HEK293 (cell line): Measurements from ENCODE around the gene MOSMO.

Source experiments
- CTCF ChIA-PET: fragments of 350-600 bp; formaldehyde crosslinking; extraction: SDS; loops from one replicate; lab custom pipeline; 2021; ENCODE audit warnings: antibody characterized with exemption; lab: Yijun Ruan, JAX
- POLR2A ChIA-PET: fragments of 300-600 bp; formaldehyde crosslinking; extraction: SDS; loops from one replicate; lab custom pipeline; 2020; ENCODE audit warnings: antibody characterized with exemption, inconsistent platforms; lab: Yijun Ruan, JAX
- H3K27ac ChIP-seq: fragments of 200-500 bp; sonication (Bioruptor generic); 2 replicates; pipeline ENCODE4 v1.5.1; 2014; ENCODE audit warnings: low read depth, low read length, control low read depth, inconsistent platforms; ENCODE audit errors: extremely low read depth
- H3K36me3 ChIP-seq, 2 experiments: fragments of 200-500 bp in 1 of 2; sonication (Bioruptor generic) in 1 of 2; 1 replicate in 1 of 2; 2 replicates in 1 of 2; pipeline ENCODE4 v1.5.1; 2014 to 2017; ENCODE audit warnings: inconsistent platforms in 2 of 2, low read length in 2 of 2; ENCODE audit not compliant: control insufficient read depth in 2 of 2, insufficient read depth in 1 of 2
- H3K4me1 ChIP-seq: fragments of 200-500 bp; sonication (Bioruptor generic); 2 replicates; pipeline ENCODE4 v1.5.1; 2014; ENCODE audit warnings: mild to moderate bottlenecking, low read length, inconsistent platforms; ENCODE audit not compliant: control insufficient read depth, insufficient read depth
- H3K4me3 ChIP-seq: 2 replicates; pipeline ENCODE4 v1.5.1; 2011; ENCODE audit warnings: low read depth, mild to moderate bottlenecking, control low read depth, low read length, moderate library complexity
- H3K9me3 ChIP-seq: fragments of 200-500 bp; sonication (Bioruptor generic); 2 replicates; pipeline ENCODE4 v1.5.1; 2014; ENCODE audit warnings: low read depth, low read length, inconsistent platforms; ENCODE audit not compliant: control insufficient read depth, insufficient read depth
- GLIS2 ChIP-seq: fragments of 450-650 bp; formaldehyde crosslinking; IDR thresholded peaks from 2 replicates; pipeline ENCODE4 v1.5.1; 2016; ENCODE audit warnings: missing biosample characterization, missing genetic modification characterization
- IKZF3 ChIP-seq: fragments of 450-650 bp; IDR thresholded peaks from 2 replicates; pipeline ENCODE4 v1.5.0; 2018; ENCODE audit warnings: missing biosample characterization, mild to moderate bottlenecking, missing genetic modification characterization, moderate library complexity
- ZBTB17 ChIP-seq: fragments of 450-650 bp; formaldehyde crosslinking; IDR thresholded peaks from 2 replicates; pipeline ENCODE4 v1.5.1; 2016; ENCODE audit warnings: missing biosample characterization, missing genetic modification characterization
- ZBTB21 ChIP-seq: fragments of 450-650 bp; formaldehyde crosslinking; IDR thresholded peaks from 2 replicates; pipeline ENCODE4 v1.5.1; 2017; ENCODE audit warnings: missing biosample characterization, missing genetic modification characterization
- ZNF132 ChIP-seq: fragments of 450-650 bp; formaldehyde crosslinking; IDR thresholded peaks from 2 replicates; pipeline ENCODE4 v1.5.1; 2017; ENCODE audit warnings: missing biosample characterization, missing genetic modification characterization, borderline replicate concordance
- ZNF16 ChIP-seq: fragments of 450-650 bp; formaldehyde crosslinking; IDR thresholded peaks from 2 replicates; pipeline ENCODE4 v1.5.1; 2016; ENCODE audit warnings: low read depth, missing biosample characterization, missing genetic modification characterization
- ZNF2 ChIP-seq: fragments of 450-650 bp; formaldehyde crosslinking; IDR thresholded peaks from 2 replicates; pipeline ENCODE4 v1.5.1; 2016; ENCODE audit warnings: missing biosample characterization, missing genetic modification characterization
- ZNF366 ChIP-seq: fragments of 450-650 bp; formaldehyde crosslinking; conservative IDR thresholded peaks from 2 replicates; pipeline ENCODE4 v1.5.1; 2016; ENCODE audit warnings: missing biosample characterization, missing genetic modification characterization
- ZNF391 ChIP-seq: fragments of 450-650 bp; formaldehyde crosslinking; IDR thresholded peaks from 2 replicates; pipeline ENCODE4 v1.5.1; 2016; ENCODE audit warnings: low read depth, missing biosample characterization, missing genetic modification characterization, borderline replicate concordance
- ZNF394 ChIP-seq: fragments of 450-650 bp; formaldehyde crosslinking; IDR thresholded peaks from 2 replicates; pipeline ENCODE4 v1.5.1; 2016; ENCODE audit warnings: missing biosample characterization, missing genetic modification characterization, mild to moderate bottlenecking, moderate library complexity, borderline replicate concordance
- ZNF548 ChIP-seq: fragments of 450-650 bp; formaldehyde crosslinking; IDR thresholded peaks from 2 replicates; pipeline ENCODE4 v1.5.1; 2016; ENCODE audit warnings: missing biosample characterization, missing genetic modification characterization
- ZNF549 ChIP-seq: fragments of 450-650 bp; IDR thresholded peaks from 2 replicates; pipeline ENCODE4 v1.5.1; 2018; ENCODE audit warnings: missing biosample characterization, missing genetic modification characterization, mild to moderate bottlenecking, inconsistent platforms, moderate library complexity
- ZNF624 ChIP-seq: fragments of 450-650 bp; formaldehyde crosslinking; IDR thresholded peaks from 2 replicates; pipeline ENCODE4 v1.5.1; 2017; ENCODE audit warnings: missing biosample characterization, missing genetic modification characterization
- ZNF629 ChIP-seq: fragments of 450-650 bp; formaldehyde crosslinking; IDR thresholded peaks from 2 replicates; pipeline ENCODE4 v1.5.1; 2017; ENCODE audit warnings: missing biosample characterization, missing genetic modification characterization
- ZSCAN16 ChIP-seq: fragments of 450-650 bp; formaldehyde crosslinking; IDR thresholded peaks from 2 replicates; pipeline ENCODE4 v1.5.1; 2016; ENCODE audit warnings: missing biosample characterization, missing genetic modification characterization
- TF ChIP-seq, protein P1 (sequence below): fragments of 450-650 bp; formaldehyde crosslinking; conservative IDR thresholded peaks from 2 replicates; pipeline ENCODE4 v1.5.1; 2016; ENCODE audit warnings: low read depth, missing biosample characterization, missing genetic modification characterization
- TF ChIP-seq, protein P2 (sequence below): fragments of 450-650 bp; formaldehyde crosslinking; IDR thresholded peaks from 2 replicates; pipeline ENCODE4 v1.5.1; 2016; ENCODE audit warnings: missing biosample characterization, missing genetic modification characterization
- TF ChIP-seq, protein P3 (sequence below): fragments of 450-650 bp; formaldehyde crosslinking; IDR thresholded peaks from 2 replicates; pipeline ENCODE4 v1.5.1; 2016; ENCODE audit warnings: missing biosample characterization, missing genetic modification characterization
- TF ChIP-seq, protein P4 (sequence below): fragments of 450-650 bp; formaldehyde crosslinking; IDR thresholded peaks from 2 replicates; pipeline ENCODE4 v1.5.1; 2016; ENCODE audit warnings: missing biosample characterization, missing genetic modification characterization
- TF ChIP-seq, protein P5 (sequence below): fragments of 450-650 bp; formaldehyde crosslinking; IDR thresholded peaks from 2 replicates; pipeline ENCODE4 v1.5.1; 2016; ENCODE audit warnings: missing biosample characterization, missing genetic modification characterization
- TF ChIP-seq, protein P6 (sequence below): fragments of 450-650 bp; formaldehyde crosslinking; IDR thresholded peaks from 2 replicates; pipeline ENCODE4 v1.5.1; 2016; ENCODE audit warnings: missing biosample characterization, missing genetic modification characterization

Gene MOSMO

DNA sequence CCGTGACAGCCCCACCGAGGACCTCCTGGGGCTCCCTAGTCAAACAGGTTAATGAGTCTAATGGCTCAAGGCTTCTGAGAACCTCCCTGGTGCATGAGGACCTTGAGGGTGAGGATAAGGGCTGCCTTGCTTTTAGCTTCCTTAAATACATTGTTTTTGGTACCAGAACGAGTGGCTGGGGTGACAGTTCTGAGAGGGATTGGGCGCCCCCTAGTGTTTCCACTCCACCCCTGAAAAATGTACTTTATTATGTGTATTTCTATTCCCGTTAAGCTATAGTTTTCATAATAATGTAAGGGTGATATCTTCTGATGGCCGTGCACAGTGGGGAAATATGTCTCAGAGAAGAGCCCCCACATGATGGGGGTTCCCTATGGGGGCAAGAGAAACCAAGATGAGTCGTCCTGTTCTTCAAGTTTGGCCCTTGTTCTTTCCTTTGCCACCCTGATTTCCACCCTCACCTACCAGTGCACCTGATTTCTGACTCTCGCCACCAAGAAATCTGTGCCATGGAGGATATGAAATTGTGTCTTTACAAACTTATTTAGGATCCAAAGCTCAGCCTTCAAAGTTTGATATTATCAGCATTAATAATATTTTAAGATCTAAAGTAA, 69.9 kb downstream of the MOSMO start (continued):
- TF ChIP-seq, protein P1, sequence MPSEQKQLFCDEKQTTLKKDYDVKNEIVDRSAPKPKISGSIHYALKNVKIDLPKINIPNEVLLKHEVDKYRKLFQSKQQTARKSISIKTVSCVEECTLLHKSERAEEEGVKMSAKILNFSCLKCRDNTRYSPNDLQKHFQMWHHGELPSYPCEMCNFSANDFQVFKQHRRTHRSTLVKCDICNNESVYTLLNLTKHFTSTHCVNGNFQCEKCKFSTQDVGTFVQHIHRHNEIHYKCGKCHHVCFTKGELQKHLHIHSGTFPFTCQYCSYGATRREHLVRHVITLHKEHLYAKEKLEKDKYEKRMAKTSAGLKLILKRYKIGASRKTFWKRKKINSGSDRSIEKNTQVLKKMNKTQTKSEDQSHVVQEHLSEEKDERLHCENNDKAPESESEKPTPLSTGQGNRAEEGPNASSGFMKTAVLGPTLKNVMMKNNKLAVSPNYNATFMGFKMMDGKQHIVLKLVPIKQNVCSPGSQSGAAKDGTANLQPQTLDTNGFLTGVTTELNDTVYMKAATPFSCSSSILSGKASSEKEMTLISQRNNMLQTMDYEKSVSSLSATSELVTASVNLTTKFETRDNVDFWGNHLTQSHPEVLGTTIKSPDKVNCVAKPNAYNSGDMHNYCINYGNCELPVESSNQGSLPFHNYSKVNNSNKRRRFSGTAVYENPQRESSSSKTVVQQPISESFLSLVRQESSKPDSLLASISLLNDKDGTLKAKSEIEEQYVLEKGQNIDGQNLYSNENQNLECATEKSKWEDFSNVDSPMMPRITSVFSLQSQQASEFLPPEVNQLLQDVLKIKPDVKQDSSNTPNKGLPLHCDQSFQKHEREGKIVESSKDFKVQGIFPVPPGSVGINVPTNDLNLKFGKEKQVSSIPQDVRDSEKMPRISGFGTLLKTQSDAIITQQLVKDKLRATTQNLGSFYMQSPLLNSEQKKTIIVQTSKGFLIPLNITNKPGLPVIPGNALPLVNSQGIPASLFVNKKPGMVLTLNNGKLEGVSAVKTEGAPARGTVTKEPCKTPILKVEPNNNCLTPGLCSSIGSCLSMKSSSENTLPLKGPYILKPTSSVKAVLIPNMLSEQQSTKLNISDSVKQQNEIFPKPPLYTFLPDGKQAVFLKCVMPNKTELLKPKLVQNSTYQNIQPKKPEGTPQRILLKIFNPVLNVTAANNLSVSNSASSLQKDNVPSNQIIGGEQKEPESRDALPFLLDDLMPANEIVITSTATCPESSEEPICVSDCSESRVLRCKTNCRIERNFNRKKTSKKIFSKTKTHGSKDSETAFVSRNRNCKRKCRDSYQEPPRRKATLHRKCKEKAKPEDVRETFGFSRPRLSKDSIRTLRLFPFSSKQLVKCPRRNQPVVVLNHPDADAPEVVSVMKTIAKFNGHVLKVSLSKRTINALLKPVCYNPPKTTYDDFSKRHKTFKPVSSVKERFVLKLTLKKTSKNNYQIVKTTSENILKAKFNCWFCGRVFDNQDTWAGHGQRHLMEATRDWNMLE (tag by site-specific recombination) = no peak
- TF ChIP-seq ZNF132 (tag by site-specific recombination) (no peak), ZNF391 (tag by site-specific recombination) (no peak)
- TF ChIP-seq, protein P2, sequence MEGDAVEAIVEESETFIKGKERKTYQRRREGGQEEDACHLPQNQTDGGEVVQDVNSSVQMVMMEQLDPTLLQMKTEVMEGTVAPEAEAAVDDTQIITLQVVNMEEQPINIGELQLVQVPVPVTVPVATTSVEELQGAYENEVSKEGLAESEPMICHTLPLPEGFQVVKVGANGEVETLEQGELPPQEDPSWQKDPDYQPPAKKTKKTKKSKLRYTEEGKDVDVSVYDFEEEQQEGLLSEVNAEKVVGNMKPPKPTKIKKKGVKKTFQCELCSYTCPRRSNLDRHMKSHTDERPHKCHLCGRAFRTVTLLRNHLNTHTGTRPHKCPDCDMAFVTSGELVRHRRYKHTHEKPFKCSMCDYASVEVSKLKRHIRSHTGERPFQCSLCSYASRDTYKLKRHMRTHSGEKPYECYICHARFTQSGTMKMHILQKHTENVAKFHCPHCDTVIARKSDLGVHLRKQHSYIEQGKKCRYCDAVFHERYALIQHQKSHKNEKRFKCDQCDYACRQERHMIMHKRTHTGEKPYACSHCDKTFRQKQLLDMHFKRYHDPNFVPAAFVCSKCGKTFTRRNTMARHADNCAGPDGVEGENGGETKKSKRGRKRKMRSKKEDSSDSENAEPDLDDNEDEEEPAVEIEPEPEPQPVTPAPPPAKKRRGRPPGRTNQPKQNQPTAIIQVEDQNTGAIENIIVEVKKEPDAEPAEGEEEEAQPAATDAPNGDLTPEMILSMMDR = peak; percentile 32
- TF ChIP-seq, protein P3, sequence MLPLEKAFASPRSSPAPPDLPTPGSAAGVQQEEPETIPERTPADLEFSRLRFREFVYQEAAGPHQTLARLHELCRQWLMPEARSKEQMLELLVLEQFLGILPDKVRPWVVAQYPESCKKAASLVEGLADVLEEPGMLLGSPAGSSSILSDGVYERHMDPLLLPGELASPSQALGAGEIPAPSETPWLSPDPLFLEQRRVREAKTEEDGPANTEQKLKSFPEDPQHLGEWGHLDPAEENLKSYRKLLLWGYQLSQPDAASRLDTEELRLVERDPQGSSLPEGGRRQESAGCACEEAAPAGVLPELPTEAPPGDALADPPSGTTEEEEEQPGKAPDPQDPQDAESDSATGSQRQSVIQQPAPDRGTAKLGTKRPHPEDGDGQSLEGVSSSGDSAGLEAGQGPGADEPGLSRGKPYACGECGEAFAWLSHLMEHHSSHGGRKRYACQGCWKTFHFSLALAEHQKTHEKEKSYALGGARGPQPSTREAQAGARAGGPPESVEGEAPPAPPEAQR (tag by site-specific recombination) = no peak

DNA sequence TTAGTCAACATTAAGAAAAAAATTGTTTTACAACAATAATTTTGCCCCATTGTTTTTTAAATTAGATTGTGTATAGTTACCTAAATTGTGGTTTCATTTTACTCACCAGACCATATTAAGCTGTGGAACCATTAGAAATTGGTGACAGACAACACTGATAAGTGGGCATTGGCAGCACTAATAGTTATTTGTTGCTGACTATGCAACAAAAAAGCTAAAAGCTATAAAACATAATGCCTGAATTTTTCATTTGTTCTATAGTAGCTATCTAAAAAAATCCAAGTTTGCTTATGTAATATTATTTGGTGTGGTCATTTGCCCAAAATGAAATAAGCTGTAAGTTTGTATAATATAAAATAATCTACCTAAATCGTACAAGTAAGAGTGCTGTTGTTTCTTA, 70.7 kb downstream of the MOSMO start:
- H3K4me1 ChIP-seq = no peaks in the 10 kb centered on the region
- ChIA-PET CTCF (interaction anchor here (0.6 to 6.0 kb wide), 28 partner anchors 9 to 311 kb away, joined by 3 to 302 read pairs (median 8); partner anchors contain the start of genes EEF2K, MOSMO, PDZD9 and VWA3A), POLR2A (no interaction called here)
- H3K9me3 ChIP-seq = no peaks in the 10 kb centered on the region
- no peak overlapping the region for H3K27ac ChIP-seq
- H3K36me3 ChIP-seq = no peaks in the 10 kb centered on the region
- H3K4me3 ChIP-seq = no peak overlapping the region
- TF ChIP-seq IKZF3 = no peak
- no peak for TF ChIP-seq ZNF366 (tag by site-specific recombination)
- TF ChIP-seq ZNF549 (tag by site-specific recombination) = no peak
- TF ChIP-seq GLIS2 (tag by site-specific recombination) = no peak
- TF ChIP-seq ZNF548 (tag by site-specific recombination) = no peak
- TF ChIP-seq ZNF629 (tag by site-specific recombination) = no peak
- TF ChIP-seq ZBTB17 (tag by site-specific recombination) = no peak
- no peak for TF ChIP-seq ZNF394 (tag by site-specific recombination)
- TF ChIP-seq, protein P4, sequence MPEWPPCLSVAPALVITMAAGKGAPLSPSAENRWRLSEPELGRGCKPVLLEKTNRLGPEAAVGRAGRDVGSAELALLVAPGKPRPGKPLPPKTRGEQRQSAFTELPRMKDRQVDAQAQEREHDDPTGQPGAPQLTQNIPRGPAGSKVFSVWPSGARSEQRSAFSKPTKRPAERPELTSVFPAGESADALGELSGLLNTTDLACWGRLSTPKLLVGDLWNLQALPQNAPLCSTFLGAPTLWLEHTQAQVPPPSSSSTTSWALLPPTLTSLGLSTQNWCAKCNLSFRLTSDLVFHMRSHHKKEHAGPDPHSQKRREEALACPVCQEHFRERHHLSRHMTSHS (tag by site-specific recombination) = no peak
- TF ChIP-seq, protein P5, sequence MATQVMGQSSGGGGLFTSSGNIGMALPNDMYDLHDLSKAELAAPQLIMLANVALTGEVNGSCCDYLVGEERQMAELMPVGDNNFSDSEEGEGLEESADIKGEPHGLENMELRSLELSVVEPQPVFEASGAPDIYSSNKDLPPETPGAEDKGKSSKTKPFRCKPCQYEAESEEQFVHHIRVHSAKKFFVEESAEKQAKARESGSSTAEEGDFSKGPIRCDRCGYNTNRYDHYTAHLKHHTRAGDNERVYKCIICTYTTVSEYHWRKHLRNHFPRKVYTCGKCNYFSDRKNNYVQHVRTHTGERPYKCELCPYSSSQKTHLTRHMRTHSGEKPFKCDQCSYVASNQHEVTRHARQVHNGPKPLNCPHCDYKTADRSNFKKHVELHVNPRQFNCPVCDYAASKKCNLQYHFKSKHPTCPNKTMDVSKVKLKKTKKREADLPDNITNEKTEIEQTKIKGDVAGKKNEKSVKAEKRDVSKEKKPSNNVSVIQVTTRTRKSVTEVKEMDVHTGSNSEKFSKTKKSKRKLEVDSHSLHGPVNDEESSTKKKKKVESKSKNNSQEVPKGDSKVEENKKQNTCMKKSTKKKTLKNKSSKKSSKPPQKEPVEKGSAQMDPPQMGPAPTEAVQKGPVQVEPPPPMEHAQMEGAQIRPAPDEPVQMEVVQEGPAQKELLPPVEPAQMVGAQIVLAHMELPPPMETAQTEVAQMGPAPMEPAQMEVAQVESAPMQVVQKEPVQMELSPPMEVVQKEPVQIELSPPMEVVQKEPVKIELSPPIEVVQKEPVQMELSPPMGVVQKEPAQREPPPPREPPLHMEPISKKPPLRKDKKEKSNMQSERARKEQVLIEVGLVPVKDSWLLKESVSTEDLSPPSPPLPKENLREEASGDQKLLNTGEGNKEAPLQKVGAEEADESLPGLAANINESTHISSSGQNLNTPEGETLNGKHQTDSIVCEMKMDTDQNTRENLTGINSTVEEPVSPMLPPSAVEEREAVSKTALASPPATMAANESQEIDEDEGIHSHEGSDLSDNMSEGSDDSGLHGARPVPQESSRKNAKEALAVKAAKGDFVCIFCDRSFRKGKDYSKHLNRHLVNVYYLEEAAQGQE = no peak
- TF ChIP-seq, protein P6, sequence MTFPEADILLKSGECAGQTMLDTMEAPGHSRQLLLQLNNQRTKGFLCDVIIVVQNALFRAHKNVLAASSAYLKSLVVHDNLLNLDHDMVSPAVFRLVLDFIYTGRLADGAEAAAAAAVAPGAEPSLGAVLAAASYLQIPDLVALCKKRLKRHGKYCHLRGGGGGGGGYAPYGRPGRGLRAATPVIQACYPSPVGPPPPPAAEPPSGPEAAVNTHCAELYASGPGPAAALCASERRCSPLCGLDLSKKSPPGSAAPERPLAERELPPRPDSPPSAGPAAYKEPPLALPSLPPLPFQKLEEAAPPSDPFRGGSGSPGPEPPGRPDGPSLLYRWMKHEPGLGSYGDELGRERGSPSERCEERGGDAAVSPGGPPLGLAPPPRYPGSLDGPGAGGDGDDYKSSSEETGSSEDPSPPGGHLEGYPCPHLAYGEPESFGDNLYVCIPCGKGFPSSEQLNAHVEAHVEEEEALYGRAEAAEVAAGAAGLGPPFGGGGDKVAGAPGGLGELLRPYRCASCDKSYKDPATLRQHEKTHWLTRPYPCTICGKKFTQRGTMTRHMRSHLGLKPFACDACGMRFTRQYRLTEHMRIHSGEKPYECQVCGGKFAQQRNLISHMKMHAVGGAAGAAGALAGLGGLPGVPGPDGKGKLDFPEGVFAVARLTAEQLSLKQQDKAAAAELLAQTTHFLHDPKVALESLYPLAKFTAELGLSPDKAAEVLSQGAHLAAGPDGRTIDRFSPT (tag by site-specific recombination) = no peak
- no peak for TF ChIP-seq ZBTB21
- no peak for TF ChIP-seq ZSCAN16 (tag by site-specific recombination)
- TF ChIP-seq ZNF2 (tag by site-specific recombination) = no peak
- TF ChIP-seq ZNF16 (tag by site-specific recombination) = no peak
- TF ChIP-seq ZNF624 (tag by site-specific recombination) = no peak
